Activated CD4-positive, CD25-positive, alpha-beta regulatory T cell treated with anti-CD3 and anti-CD28 coated beads, Interleukin-2, amount 50 U/mL, for 16 hours (primary cell): ENCODE measurements around the gene B3GNT9.
"Not testable (repeated sequence)": the region's sequence is repeated elsewhere in the genome, so short reads cannot be mapped to it uniquely, and the experiment has no call there.

Experiments used
- DNase-seq: peaks from one replicate; pipeline ENCODE4 v3.0.0-alpha.2; 2020; ENCODE audit warnings: low read depth, low spot score

B3GNT9 gene

GRCh38 chr16:67150047-67150832 is 558 bp downstream of the B3GNT9 start:
- no peak for DNase-seq

GRCh38 chr16:67149276-67150046 is 1.3 kb downstream of the B3GNT9 start:
- no peak for DNase-seq

- no peak for DNase-seq
Measured at GRCh38 chr16:67148656-67149275, 2.0 kb downstream of the B3GNT9 start.

DNA sequence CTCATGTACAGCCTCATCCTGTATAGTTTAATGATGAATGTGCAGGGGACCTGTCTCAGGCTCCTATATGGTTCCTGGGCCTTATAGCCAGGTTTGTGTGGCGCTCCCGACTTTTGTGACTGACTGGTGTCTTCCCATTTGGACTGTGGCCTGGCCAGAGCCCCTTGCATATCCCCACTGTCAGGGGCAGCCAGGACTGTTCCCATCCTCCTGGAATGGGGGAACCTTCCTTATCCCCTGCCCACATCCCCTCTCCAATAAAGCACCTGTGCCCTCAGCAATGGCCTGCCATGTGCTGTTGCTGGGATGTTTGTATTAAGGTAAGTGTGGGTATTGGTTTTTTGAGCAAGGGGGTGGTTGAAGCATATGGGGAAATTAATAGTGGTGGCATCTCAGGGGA is 2.6 kb downstream of the B3GNT9 start:
- no peak for DNase-seq

DNA sequence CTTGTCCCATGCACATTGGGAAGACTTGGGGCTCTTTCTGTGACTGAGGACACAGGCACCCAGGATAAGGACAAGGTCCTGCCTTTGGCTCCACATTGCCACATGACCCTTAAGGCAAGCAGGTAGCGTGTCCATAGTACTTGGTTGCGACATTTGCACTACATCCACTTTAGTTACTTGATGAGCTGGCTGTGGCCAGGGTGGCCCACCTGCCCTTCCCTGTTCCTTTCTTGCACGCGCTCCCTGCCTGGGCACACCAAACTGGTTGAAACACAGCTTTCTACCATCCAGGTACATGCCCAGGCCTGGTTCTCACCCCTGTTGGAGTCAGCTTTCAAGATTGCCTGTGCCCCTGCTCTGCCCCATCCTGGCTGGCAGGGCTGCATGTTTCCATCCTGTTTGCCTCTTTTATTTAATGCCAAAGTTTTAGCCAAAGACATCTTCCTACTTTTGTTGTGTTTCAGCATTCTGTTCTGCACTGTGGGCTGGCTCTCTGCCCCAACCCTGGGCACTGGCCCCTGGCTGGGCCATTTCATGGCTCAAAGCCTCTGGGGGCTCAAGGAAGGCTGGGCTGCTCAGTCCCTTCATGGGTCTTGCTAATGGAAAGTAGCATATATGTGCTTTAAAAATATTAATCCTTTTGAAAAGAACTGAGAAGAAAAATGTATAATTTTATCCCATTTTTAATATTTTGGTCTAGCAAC is 3.2 kb downstream of the B3GNT9 start:
- no peak for DNase-seq

- DNase-seq = no peak
Measured at GRCh38 chr16:67146523-67147357, 4.1 kb downstream of the B3GNT9 start.

GRCh38 chr16:67145746-67146145 is 5.1 kb downstream of the B3GNT9 start:
- DNase-seq = no peak

DNA sequence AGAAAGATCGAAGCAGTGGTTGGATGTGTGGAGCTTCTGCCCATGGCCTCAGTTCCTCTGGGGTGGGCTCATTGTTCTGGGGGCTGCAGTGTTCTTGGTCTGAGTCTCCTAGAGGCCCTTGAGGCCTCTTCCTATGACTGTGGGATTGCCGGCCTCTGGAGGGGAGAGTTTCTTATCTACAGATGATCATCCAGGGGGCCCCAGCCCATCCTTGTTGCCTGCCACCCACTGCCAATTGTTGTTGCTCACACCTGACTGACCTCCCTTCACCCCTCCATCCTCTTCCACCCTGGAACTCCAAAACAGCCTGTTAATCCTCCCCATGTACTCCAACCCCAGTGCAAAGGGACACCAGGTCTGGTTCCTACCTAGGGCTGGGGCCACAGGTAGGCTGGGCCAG is 5.9 kb downstream of the B3GNT9 start:
- no peak for DNase-seq

DNA sequence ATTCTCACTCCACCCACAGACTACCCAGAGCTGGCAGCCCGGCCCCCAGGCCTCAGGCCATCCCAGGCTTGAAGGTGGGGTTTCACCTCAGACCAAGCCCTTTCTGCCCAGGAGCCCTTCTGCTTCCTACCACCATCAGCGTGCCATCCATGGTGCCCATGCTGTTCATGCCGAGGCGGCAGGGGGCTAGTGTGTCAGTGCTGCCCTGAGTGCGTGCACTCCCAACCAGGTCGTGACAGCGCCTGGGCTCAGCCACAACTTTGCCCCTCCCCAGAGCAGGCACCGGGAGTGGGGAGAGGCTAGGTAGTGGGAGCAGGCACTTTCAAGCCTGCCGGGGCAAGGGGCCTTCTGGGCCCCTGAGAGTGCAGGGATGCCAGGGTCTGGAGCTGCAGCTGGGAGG is 8.5 kb downstream of the B3GNT9 start:
- no peak for DNase-seq

GRCh38 chr16:67141391-67141790 is 9.4 kb downstream of the B3GNT9 start:
- no peak for DNase-seq

DNA sequence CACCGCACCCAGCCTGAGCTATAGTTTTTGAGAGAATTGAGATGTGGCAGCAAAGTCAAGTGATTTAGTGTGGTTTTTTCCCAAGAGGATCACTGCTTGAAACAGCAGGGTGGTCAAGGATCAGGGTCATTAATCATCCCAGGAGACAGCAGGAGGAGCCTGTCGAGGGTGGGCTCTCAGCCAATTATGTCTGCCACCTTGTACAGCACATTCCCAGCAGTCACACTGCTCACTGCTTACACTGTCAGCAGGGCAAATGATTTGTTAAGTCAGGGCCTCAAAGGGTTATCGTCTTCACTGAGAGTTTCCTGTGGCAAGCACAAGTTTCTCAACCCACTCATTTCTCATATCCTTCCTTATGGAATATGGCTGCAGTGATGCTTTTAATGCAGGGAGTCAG is 13.2 kb downstream of the B3GNT9 start:
- no peak for DNase-seq

DNA sequence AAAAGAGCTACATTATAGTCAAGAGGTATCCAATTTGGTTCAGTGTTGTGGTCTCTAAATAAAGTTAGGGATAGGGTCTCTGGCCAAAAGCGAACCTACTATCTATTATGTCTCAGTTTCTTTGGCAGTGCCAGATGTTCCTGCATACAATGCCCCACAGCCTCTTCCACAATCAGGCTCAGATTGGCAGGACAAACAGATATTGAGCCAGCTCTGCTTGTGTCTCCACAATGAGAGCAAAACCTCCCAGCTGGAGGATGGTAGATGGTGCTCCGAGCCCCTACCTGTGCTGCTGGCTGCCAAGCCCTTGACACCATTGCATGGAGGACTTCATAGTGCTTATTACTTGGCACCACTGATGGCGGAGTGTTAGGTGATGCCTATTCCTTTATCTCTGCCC is 21.4 kb downstream of the B3GNT9 start:
- no peak for DNase-seq

- no peak for DNase-seq
Measured at GRCh38 chr16:67128887-67129286, 21.9 kb downstream of the B3GNT9 start.

- DNase-seq = no peak
Measured at GRCh38 chr16:67128417-67128816, 22.4 kb downstream of the B3GNT9 start.

DNA sequence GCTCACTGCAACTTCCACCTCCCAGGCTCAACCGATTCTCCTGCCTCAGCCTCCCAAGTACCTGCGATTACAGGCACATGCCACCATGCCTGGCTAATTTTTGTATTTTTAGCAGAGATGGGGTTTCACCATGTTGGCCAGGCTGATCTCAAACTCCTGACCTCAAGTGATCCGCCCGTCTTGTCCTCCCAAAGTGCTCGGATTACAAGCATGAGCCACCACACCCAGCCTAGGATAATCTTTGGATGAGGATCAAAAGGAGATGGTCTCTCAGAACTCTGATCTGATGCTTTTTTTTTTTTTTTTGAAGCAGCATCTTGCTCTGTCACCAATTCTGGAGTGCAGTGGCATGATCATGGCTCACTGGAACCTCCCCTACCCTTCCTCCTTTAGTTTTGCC is 28.0 kb downstream of the B3GNT9 start:
- not testable (repeated sequence) for DNase-seq

- DNase-seq = no peak
Measured at GRCh38 chr16:67120025-67120424, 30.8 kb downstream of the B3GNT9 start.

- DNase-seq = no peak
Measured at GRCh38 chr16:67117716-67118115, 33.1 kb downstream of the B3GNT9 start.

- no peak for DNase-seq
Measured at GRCh38 chr16:67116388-67117311, 34.1 kb downstream of the B3GNT9 start.

- no peak for DNase-seq
Measured at GRCh38 chr16:67115639-67116038, 35.2 kb downstream of the B3GNT9 start.

- DNase-seq = no peak
Measured at GRCh38 chr16:67114793-67115192, 36.0 kb downstream of the B3GNT9 start.
